ENCODE results near the gene ZNF778. TPM values are rescaled to one million over a fixed set of nuclear protein-coding genes. Genes with fewer than 3 reads are reported as not detected.
A peak's percentile ranks its signal among the peaks of the same experiment; 100 is the strongest.

The ZNF778 gene
- total and polyA plus RNA-seq, 2 of the 13 experiments (the other 11 are each of a cell fraction or from before 2014, with no cell fraction given): 3.8 to 7.2 TPM

- TF ChIP-seq HNF4G (IDR thresholded peaks at IDR 0.05; ENCODE audit: borderline replicate concordance, low read depth, low read length) (no peak), HNF4G (CRISPR knock-in tag; IDR thresholded peaks at IDR 0.05; ENCODE audit: borderline replicate concordance, low read depth) (no peak), MXD3 (CRISPR knock-in tag; IDR thresholded peaks at IDR 0.05) (no peak), YY1 (IDR thresholded peaks at IDR 0.05; ENCODE audit: insufficient read depth, insufficient replicate concordance, low read depth, low read length) (peak; percentile 49), ATF2 (CRISPR knock-in tag; IDR thresholded peaks at IDR 0.05) (peak; percentile 65), ZNF75D (CRISPR knock-in tag; IDR thresholded peaks at IDR 0.05; ENCODE audit: borderline replicate concordance) (no peak), POLR2G (IDR thresholded peaks at IDR 0.05; ENCODE audit: low read depth, low read length) (peak; percentile 33; the same call in 1 of the 2 replicates), NFIC (IDR thresholded peaks at IDR 0.05; ENCODE audit: low read length) (0 out of 2 replicates have a peak, but pooled peaks have one; percentile 31), SALL1 (CRISPR knock-in tag; IDR thresholded peaks at IDR 0.05) (peak; percentile 69), ZC3H13 (CRISPR knock-in tag; IDR thresholded peaks at IDR 0.05) (peak; percentile 52; the same call in 1 of the 2 replicates), ZNF552 (CRISPR knock-in tag; IDR thresholded peaks at IDR 0.05; ENCODE audit: borderline replicate concordance) (no peak), IKZF5 (CRISPR knock-in tag; IDR thresholded peaks at IDR 0.05) (peak; percentile 61; the same call in 1 of the 2 replicates), BRCA1 (CRISPR knock-in tag; IDR thresholded peaks at IDR 0.05) (no peak), UBTF (CRISPR knock-in tag; IDR thresholded peaks at IDR 0.05) (no peak), HOXA9 (CRISPR knock-in tag; IDR thresholded peaks at IDR 0.05; ENCODE audit: borderline replicate concordance) (no peak), CENPBD1 (CRISPR knock-in tag; IDR thresholded peaks at IDR 0.05; ENCODE audit: borderline replicate concordance, low read depth) (no peak), BORCS8-MEF2B (CRISPR knock-in tag; IDR thresholded peaks at IDR 0.05) (no peak), MXI1 (IDR thresholded peaks at IDR 0.05; ENCODE audit: borderline replicate concordance, low read depth, low read length) (peak; percentile 94; the same call in 2 of the 3 replicates), POLR2AphosphoS2 (IDR thresholded peaks at IDR 0.05; ENCODE audit: low read depth, low read length) (no peak), ZNF558 (CRISPR knock-in tag; IDR thresholded peaks at IDR 0.05; ENCODE audit: borderline replicate concordance) (no peak), ZNF740 (CRISPR knock-in tag; IDR thresholded peaks at IDR 0.05) (no peak), ZNF589 (CRISPR knock-in tag; conservative IDR thresholded peaks at IDR 0.05) (no peak), MIER3 (CRISPR knock-in tag; IDR thresholded peaks at IDR 0.05; ENCODE audit: borderline replicate concordance) (peak; percentile 68; the same call in 1 of the 2 replicates)
These were observed 977 bp upstream of the ZNF778 start (continued) for GRCh38 chr16:89216315-89217137.

Data from HepG2 (cell line).